Measurements from ENCODE around the gene NDUFV3.
A peak's percentile ranks its signal among the peaks of the same experiment; 100 is the strongest.

The NDUFV3 gene

DNA sequence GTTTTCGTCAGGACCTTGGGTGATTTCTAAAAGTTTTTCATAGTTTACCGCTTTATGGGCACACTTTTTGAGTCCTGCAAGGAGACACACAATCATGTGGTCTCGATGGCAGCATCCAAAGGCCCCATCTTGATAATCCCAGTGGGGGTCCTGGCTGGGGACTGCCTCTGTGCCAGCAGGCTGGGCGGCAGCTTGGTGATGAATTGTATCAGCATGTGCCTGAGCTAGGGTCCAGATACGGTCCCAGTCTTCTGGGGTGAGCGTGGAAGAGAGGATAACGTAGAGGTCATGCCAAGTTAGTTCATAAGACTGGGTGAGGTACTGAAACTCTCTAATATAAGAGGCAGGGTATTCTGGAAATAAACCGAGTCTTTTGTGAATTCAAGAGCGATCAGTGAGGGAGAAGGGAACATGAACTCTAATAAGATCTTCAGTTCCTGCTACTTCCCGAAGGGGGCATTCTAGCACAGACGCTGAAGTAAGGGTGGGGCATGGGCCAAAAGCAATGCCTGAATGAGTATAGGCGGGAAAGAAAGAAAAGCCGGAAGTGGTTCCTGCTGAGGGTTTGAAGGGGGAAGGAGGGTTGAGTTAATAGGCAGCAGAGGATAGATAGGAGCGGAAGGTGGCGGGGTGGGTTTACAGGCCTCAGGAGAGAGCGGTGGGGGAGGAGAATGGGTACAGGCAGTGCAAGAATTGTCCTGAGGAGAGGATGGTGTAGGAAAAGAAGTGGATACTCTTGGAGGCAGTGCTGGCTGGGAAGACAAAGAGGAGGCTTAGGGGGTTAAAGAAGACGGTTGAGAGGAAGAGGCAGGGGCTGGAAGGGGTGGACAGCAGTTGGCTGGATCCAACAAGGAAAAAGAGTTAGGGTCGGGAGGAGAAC lies 30.7 kb downstream of the NDUFV3 start (continued):
- TF ChIP-seq, protein P1, sequence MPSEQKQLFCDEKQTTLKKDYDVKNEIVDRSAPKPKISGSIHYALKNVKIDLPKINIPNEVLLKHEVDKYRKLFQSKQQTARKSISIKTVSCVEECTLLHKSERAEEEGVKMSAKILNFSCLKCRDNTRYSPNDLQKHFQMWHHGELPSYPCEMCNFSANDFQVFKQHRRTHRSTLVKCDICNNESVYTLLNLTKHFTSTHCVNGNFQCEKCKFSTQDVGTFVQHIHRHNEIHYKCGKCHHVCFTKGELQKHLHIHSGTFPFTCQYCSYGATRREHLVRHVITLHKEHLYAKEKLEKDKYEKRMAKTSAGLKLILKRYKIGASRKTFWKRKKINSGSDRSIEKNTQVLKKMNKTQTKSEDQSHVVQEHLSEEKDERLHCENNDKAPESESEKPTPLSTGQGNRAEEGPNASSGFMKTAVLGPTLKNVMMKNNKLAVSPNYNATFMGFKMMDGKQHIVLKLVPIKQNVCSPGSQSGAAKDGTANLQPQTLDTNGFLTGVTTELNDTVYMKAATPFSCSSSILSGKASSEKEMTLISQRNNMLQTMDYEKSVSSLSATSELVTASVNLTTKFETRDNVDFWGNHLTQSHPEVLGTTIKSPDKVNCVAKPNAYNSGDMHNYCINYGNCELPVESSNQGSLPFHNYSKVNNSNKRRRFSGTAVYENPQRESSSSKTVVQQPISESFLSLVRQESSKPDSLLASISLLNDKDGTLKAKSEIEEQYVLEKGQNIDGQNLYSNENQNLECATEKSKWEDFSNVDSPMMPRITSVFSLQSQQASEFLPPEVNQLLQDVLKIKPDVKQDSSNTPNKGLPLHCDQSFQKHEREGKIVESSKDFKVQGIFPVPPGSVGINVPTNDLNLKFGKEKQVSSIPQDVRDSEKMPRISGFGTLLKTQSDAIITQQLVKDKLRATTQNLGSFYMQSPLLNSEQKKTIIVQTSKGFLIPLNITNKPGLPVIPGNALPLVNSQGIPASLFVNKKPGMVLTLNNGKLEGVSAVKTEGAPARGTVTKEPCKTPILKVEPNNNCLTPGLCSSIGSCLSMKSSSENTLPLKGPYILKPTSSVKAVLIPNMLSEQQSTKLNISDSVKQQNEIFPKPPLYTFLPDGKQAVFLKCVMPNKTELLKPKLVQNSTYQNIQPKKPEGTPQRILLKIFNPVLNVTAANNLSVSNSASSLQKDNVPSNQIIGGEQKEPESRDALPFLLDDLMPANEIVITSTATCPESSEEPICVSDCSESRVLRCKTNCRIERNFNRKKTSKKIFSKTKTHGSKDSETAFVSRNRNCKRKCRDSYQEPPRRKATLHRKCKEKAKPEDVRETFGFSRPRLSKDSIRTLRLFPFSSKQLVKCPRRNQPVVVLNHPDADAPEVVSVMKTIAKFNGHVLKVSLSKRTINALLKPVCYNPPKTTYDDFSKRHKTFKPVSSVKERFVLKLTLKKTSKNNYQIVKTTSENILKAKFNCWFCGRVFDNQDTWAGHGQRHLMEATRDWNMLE (tag by site-specific recombination; conservative IDR thresholded peaks at IDR 0.05; ENCODE audit: low read depth), result peak; percentile 96
- TF ChIP-seq ZNF654 (tag by site-specific recombination; IDR thresholded peaks at IDR 0.05; ENCODE audit: low read depth) (peak; percentile 95), ZNF473 (tag by site-specific recombination; IDR thresholded peaks at IDR 0.05) (no peak), MZF1 (tag by site-specific recombination; IDR thresholded peaks at IDR 0.05; ENCODE audit: borderline replicate concordance) (no peak; the same call in 1 of the 2 replicates), OVOL3 (tag by site-specific recombination; IDR thresholded peaks at IDR 0.05) (no peak), OSR2 (tag by site-specific recombination; IDR thresholded peaks at IDR 0.05) (peak; percentile 63), ZNF132 (tag by site-specific recombination; IDR thresholded peaks at IDR 0.05; ENCODE audit: borderline replicate concordance) (no peak), SCRT2 (tag by site-specific recombination; IDR thresholded peaks at IDR 0.05) (no peak), ZBTB17 (tag by site-specific recombination; IDR thresholded peaks at IDR 0.05) (peak; percentile 96), ZNF623 (tag by site-specific recombination; IDR thresholded peaks at IDR 0.05) (no peak; the same call in 1 of the 2 replicates), ZNF660 (tag by site-specific recombination; IDR thresholded peaks at IDR 0.05) (no peak), ZNF785 (tag by site-specific recombination; IDR thresholded peaks at IDR 0.05) (no peak), ZBTB1 (tag by site-specific recombination; IDR thresholded peaks at IDR 0.05) (no peak), ZNF324 (tag by site-specific recombination; IDR thresholded peaks at IDR 0.05) (peak; percentile 95), HOXC10 (CRISPR knock-in tag; IDR thresholded peaks at IDR 0.05) (no peak), ZFP37 (tag by site-specific recombination; IDR thresholded peaks at IDR 0.05) (no peak), ZNF155 (tag by site-specific recombination; IDR thresholded peaks at IDR 0.05) (no peak), ZNF341 (tag by site-specific recombination; IDR thresholded peaks at IDR 0.05; ENCODE audit: low read depth) (peak; percentile 72), ZNF792 (tag by site-specific recombination; IDR thresholded peaks at IDR 0.05) (no peak), GLI2 (tag by site-specific recombination; IDR thresholded peaks at IDR 0.05; ENCODE audit: borderline replicate concordance, low read depth) (no peak), SETDB1 (IDR thresholded peaks at IDR 0.05; ENCODE audit: insufficient read length, low read length) (no peak)
- TF ChIP-seq, protein P2, sequence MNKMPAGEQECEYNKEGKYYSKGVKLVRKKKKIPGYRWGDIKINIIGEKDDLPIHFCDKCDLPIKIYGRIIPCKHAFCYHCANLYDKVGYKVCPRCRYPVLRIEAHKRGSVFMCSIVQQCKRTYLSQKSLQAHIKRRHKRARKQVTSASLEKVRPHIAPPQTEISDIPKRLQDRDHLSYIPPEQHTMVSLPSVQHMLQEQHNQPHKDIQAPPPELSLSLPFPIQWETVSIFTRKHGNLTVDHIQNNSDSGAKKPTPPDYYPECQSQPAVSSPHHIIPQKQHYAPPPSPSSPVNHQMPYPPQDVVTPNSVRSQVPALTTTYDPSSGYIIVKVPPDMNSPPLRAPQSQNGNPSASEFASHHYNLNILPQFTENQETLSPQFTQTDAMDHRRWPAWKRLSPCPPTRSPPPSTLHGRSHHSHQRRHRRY (tag by site-specific recombination; IDR thresholded peaks at IDR 0.05), result no peak
- TF ChIP-seq, protein P3, sequence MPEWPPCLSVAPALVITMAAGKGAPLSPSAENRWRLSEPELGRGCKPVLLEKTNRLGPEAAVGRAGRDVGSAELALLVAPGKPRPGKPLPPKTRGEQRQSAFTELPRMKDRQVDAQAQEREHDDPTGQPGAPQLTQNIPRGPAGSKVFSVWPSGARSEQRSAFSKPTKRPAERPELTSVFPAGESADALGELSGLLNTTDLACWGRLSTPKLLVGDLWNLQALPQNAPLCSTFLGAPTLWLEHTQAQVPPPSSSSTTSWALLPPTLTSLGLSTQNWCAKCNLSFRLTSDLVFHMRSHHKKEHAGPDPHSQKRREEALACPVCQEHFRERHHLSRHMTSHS (tag by site-specific recombination; IDR thresholded peaks at IDR 0.05), result no peak
- TF ChIP-seq, protein P4, sequence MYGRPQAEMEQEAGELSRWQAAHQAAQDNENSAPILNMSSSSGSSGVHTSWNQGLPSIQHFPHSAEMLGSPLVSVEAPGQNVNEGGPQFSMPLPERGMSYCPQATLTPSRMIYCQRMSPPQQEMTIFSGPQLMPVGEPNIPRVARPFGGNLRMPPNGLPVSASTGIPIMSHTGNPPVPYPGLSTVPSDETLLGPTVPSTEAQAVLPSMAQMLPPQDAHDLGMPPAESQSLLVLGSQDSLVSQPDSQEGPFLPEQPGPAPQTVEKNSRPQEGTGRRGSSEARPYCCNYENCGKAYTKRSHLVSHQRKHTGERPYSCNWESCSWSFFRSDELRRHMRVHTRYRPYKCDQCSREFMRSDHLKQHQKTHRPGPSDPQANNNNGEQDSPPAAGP (tag by site-specific recombination; IDR thresholded peaks at IDR 0.05), result peak; percentile 82
- TF ChIP-seq, protein P5, sequence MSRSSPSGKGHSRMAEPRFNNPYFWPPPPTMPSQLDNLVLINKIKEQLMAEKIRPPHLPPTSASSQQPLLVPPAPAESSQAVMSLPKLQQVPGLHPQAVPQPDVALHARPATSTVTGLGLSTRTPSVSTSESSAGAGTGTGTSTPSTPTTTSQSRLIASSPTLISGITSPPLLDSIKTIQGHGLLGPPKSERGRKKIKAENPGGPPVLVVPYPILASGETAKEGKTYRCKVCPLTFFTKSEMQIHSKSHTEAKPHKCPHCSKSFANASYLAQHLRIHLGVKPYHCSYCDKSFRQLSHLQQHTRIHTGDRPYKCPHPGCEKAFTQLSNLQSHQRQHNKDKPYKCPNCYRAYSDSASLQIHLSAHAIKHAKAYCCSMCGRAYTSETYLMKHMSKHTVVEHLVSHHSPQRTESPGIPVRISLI (tag by site-specific recombination; IDR thresholded peaks at IDR 0.05), result 0 out of 2 replicates have a peak, but pooled peaks have one; percentile 22
- TF ChIP-seq, protein P6, sequence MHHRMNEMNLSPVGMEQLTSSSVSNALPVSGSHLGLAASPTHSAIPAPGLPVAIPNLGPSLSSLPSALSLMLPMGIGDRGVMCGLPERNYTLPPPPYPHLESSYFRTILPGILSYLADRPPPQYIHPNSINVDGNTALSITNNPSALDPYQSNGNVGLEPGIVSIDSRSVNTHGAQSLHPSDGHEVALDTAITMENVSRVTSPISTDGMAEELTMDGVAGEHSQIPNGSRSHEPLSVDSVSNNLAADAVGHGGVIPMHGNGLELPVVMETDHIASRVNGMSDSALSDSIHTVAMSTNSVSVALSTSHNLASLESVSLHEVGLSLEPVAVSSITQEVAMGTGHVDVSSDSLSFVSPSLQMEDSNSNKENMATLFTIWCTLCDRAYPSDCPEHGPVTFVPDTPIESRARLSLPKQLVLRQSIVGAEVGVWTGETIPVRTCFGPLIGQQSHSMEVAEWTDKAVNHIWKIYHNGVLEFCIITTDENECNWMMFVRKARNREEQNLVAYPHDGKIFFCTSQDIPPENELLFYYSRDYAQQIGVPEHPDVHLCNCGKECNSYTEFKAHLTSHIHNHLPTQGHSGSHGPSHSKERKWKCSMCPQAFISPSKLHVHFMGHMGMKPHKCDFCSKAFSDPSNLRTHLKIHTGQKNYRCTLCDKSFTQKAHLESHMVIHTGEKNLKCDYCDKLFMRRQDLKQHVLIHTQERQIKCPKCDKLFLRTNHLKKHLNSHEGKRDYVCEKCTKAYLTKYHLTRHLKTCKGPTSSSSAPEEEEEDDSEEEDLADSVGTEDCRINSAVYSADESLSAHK (tag by site-specific recombination; IDR thresholded peaks at IDR 0.05), result no peak; the same call in 1 of the 2 replicates
